Astrocyte of the cerebellum (primary cell): ENCODE data around the gene C7.

Experiments
- DNase-seq: peaks from one replicate; pipeline ENCODE4 v3.0.0-alpha.2; 2011; ENCODE audit warnings: low read depth
- H3K4me3 ChIP-seq: 2 replicates; pipeline ENCODE4 v1.5.1; 2011; ENCODE audit warnings: mild to moderate bottlenecking, low read depth, low read length, moderate library complexity
- CTCF ChIP-seq: IDR thresholded peaks from 2 replicates; pipeline ENCODE4 v1.5.1; 2012; ENCODE audit warnings: low read length, low read depth, moderate library complexity, mild to moderate bottlenecking; ENCODE audit errors: missing control alignments
- in situ Hi-C: cut with HindIII; loops from 2 replicates; pipeline ENCODE4 v1.10.0; 2017; ENCODE audit warnings: low sequenced_read_pairs

C7 gene

GRCh38 chr5:40995801-40996586, 86.7 kb downstream of the C7 start:
- in situ Hi-C loops, result no loop called here
- DNase-seq, result no peak

GRCh38 chr5:40999142-40999541, 89.8 kb downstream of the C7 start:
- in situ Hi-C loops, result no loop called here
- no peak for TF ChIP-seq CTCF
- DNase-seq, result no peak
- H3K4me3 ChIP-seq, result no peak overlapping the region

More at GRCh38 chr5:40995801-40996586, 86.7 kb downstream of the C7 start:
- no peak for TF ChIP-seq CTCF
- H3K4me3 ChIP-seq, result no peak overlapping the region

- in situ Hi-C loops, result no loop called here
- no peak for DNase-seq
- TF ChIP-seq CTCF, result no peak
- H3K4me3 ChIP-seq, result no peak overlapping the region
These were observed 90.7 kb downstream of the C7 start for GRCh38 chr5:40999966-41000365.

- no peak for DNase-seq
- in situ Hi-C loops, result no loop called here
- TF ChIP-seq CTCF, result no peak
- H3K4me3 ChIP-seq, result no peak overlapping the region
These were observed 94.5 kb downstream of the C7 start for GRCh38 chr5:41003670-41004376.

GRCh38 chr5:41004931-41005330, 95.6 kb downstream of the C7 start:
- TF ChIP-seq CTCF, result no peak

GRCh38 chr5:41009232-41009631, 99.9 kb downstream of the C7 start:
- no peak overlapping the region for H3K4me3 ChIP-seq
- DNase-seq, result no peak
- TF ChIP-seq CTCF, result no peak
- in situ Hi-C loops, result no loop called here

More at GRCh38 chr5:41004931-41005330, 95.6 kb downstream of the C7 start:
- no peak overlapping the region for H3K4me3 ChIP-seq
- no peak for DNase-seq
- in situ Hi-C loops, result no loop called here
